ENCODE measurements around the gene SIDT1.

Gene SIDT1

GRCh38 chr3:113601240-113601639 is 68.9 kb downstream of the SIDT1 start:
- Histone ChIP-seq H3K36me3 (ENCODE audit: insufficient read depth, low read depth, low read length) (no peaks in the 10 kb centered on the region), H3K4me1 (ENCODE audit: insufficient read depth, low read length) (peaks cover 5% of the 10 kb centered on the region; the same call in 1 of the 2 replicates), H3K4me3 (ENCODE audit: low read length) (no peak overlapping the region), H3K27ac (ENCODE audit: low read length) (no peak overlapping the region), H3K9me3 (ENCODE audit: insufficient read depth, low read depth, low read length) (no peaks in the 10 kb centered on the region), H3K27me3 (ENCODE audit: insufficient read depth, low read length) (no peaks in the 10 kb centered on the region), H3K9ac (ENCODE audit: low read depth, low read length) (no peak overlapping the region)

DNA sequence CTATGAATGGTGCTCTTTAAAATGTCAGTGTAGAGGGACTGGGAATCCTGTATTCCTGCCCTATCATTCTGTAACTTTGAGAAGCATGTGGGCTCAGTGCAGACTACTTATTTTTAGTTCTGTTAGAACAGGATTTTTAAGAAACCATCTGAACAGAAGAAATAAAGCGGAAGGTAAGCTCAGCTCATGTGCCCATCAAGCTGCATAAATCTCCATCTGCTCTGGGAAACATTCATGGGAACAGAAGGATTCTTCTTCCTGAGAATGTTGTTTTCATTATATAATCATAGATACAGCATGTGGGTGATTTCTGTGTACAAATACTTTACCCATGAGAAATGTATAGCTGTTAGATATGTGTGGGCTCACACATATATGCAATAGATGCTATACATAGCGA is 69.9 kb downstream of the SIDT1 start:
- no peaks in the 10 kb centered on the region for H3K9me3 ChIP-seq (ENCODE audit: insufficient read depth, low read depth, low read length)
- no peak overlapping the region for H3K27ac ChIP-seq (ENCODE audit: low read length)
- H3K4me3 ChIP-seq (ENCODE audit: low read length), result no peak overlapping the region
- no peaks in the 10 kb centered on the region for H3K36me3 ChIP-seq (ENCODE audit: insufficient read depth, low read depth, low read length)
- H3K27me3 ChIP-seq (ENCODE audit: insufficient read depth, low read length), result no peaks in the 10 kb centered on the region
- H3K4me1 ChIP-seq (ENCODE audit: insufficient read depth, low read length), result peaks cover 15% of the 10 kb centered on the region; the same call in 1 of the 2 replicates
- no peak overlapping the region for H3K9ac ChIP-seq (ENCODE audit: low read depth, low read length)

DNA sequence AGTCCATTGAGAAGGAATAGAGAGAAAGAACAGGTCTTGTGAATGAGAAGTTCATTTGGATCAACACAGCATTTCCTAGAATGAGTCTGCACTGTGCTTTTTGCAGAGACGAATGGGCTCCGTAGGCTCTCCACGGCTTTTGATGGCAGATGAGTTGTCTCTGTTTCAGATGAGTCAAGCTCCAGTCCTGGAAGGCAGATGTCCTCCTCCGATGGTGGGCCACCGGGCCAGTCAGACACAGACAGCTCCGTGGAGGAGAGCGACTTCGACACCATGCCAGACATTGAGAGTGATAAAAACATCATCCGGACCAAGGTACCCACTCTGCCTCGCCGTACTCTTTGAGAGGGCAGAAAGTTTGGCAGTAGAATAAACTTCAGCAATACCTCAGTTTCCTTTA is 70.5 kb downstream of the SIDT1 start:
- no peak overlapping the region for H3K4me3 ChIP-seq (ENCODE audit: low read length)
- no peak overlapping the region for H3K27ac ChIP-seq (ENCODE audit: low read length)
- H3K4me1 ChIP-seq (ENCODE audit: insufficient read depth, low read length), result peaks cover 18% of the 10 kb centered on the region; the same call in 1 of the 2 replicates
- H3K36me3 ChIP-seq (ENCODE audit: insufficient read depth, low read depth, low read length), result no peaks in the 10 kb centered on the region
- H3K9ac ChIP-seq (ENCODE audit: low read depth, low read length), result no peak overlapping the region
- no peaks in the 10 kb centered on the region for H3K27me3 ChIP-seq (ENCODE audit: insufficient read depth, low read length)
- H3K9me3 ChIP-seq (ENCODE audit: insufficient read depth, low read depth, low read length), result no peaks in the 10 kb centered on the region

GRCh38 chr3:113606539-113607218 is 74.3 kb downstream of the SIDT1 start:
- no peak overlapping the region for H3K4me3 ChIP-seq (ENCODE audit: low read length)
- H3K27me3 ChIP-seq (ENCODE audit: insufficient read depth, low read length), result no peaks in the 10 kb centered on the region
- no peak overlapping the region for H3K9ac ChIP-seq (ENCODE audit: low read depth, low read length)
- no peaks in the 10 kb centered on the region for H3K36me3 ChIP-seq (ENCODE audit: insufficient read depth, low read depth, low read length)
- no peaks in the 10 kb centered on the region for H3K9me3 ChIP-seq (ENCODE audit: insufficient read depth, low read depth, low read length)
- no peak overlapping the region for H3K27ac ChIP-seq (ENCODE audit: low read length)
- peaks cover 18% of the 10 kb centered on the region; the same call in 1 of the 2 replicates for H3K4me1 ChIP-seq (ENCODE audit: insufficient read depth, low read length)

GRCh38 chr3:113607219-113607596 is 74.9 kb downstream of the SIDT1 start:
- Histone ChIP-seq H3K27ac (ENCODE audit: low read length) (no peak overlapping the region), H3K4me1 (ENCODE audit: insufficient read depth, low read length) (peaks cover 18% of the 10 kb centered on the region; the same call in 1 of the 2 replicates), H3K4me3 (ENCODE audit: low read length) (no peak overlapping the region), H3K27me3 (ENCODE audit: insufficient read depth, low read length) (no peaks in the 10 kb centered on the region), H3K36me3 (ENCODE audit: insufficient read depth, low read depth, low read length) (no peaks in the 10 kb centered on the region), H3K9me3 (ENCODE audit: insufficient read depth, low read depth, low read length) (no peaks in the 10 kb centered on the region), H3K9ac (ENCODE audit: low read depth, low read length) (no peak overlapping the region)

DNA sequence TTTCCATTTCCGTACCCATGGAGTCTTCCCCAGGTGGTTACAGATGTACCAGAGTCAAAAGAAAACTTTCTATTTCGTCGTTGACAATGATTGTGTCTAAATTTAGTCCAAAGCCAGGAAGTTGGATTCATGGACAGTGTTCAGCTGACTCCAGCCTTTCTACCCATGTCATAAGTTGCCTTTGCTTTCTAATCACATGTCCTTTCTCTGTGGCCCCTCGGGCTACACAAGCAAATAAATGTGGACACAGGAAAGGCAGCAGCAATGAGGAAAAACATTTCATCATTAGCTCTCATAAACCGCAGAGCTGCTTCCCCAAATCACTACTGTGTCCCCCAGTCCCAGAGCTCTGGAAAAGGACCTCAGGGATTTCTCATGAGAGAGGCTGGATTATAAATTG is 82.0 kb downstream of the SIDT1 start:
- Histone ChIP-seq H3K9me3 (ENCODE audit: insufficient read depth, low read depth, low read length) (no peaks in the 10 kb centered on the region), H3K36me3 (ENCODE audit: insufficient read depth, low read depth, low read length) (no peaks in the 10 kb centered on the region), H3K4me3 (ENCODE audit: low read length) (no peak overlapping the region), H3K27me3 (ENCODE audit: insufficient read depth, low read length) (no peaks in the 10 kb centered on the region), H3K9ac (ENCODE audit: low read depth, low read length) (no peak overlapping the region), H3K27ac (ENCODE audit: low read length) (no peak overlapping the region), H3K4me1 (ENCODE audit: insufficient read depth, low read length) (no peaks in the 10 kb centered on the region)

DNA sequence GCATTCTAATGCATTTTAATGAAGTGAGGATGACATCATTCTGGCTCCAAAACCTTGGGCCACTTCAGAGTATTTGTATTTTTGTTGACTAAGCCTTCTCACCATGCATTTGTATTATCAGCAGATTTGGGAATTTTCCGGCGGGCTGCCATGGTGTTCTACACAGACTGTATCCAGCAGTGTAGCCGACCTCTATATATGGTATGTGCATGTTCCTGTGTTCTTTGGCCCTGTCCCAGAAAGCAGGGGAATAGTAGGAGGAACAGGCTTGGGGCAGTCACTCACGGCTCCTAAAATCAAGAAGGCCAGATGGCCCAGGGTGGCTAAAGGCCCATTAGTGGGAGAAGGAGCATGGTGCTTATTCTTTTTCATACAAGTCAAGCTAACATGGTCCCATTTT is 83.6 kb downstream of the SIDT1 start:
- Histone ChIP-seq H3K9me3 (ENCODE audit: insufficient read depth, low read depth, low read length) (no peaks in the 10 kb centered on the region), H3K9ac (ENCODE audit: low read depth, low read length) (no peak overlapping the region), H3K27ac (ENCODE audit: low read length) (no peak overlapping the region), H3K27me3 (ENCODE audit: insufficient read depth, low read length) (no peaks in the 10 kb centered on the region), H3K36me3 (ENCODE audit: insufficient read depth, low read depth, low read length) (no peaks in the 10 kb centered on the region), H3K4me1 (ENCODE audit: insufficient read depth, low read length) (no peaks in the 10 kb centered on the region), H3K4me3 (ENCODE audit: low read length) (no peak overlapping the region)

DNA sequence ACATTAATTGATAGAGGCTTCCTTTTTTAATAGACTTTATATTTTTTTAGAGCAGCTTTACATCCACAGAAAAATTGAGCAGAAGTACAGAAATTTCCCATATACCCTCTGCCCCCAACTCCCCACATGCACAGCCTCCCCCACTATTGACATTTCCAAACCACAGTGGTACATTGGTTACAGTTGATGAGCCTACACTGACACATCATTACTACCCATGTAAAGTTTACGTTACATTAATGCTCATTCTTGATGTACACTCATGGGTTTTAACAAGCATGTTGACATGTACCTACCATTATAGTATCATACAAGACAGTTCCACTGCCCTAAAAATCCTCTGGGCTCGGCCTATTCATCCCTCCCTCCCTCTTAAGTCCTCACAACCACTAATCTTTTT is 85.4 kb downstream of the SIDT1 start:
- Histone ChIP-seq H3K36me3 (ENCODE audit: insufficient read depth, low read depth, low read length) (no peaks in the 10 kb centered on the region), H3K4me1 (ENCODE audit: insufficient read depth, low read length) (no peaks in the 10 kb centered on the region), H3K9ac (ENCODE audit: low read depth, low read length) (no peak overlapping the region), H3K9me3 (ENCODE audit: insufficient read depth, low read depth, low read length) (no peaks in the 10 kb centered on the region), H3K27ac (ENCODE audit: low read length) (no peak overlapping the region), H3K27me3 (ENCODE audit: insufficient read depth, low read length) (no peaks in the 10 kb centered on the region), H3K4me3 (ENCODE audit: low read length) (no peak overlapping the region)

DNA sequence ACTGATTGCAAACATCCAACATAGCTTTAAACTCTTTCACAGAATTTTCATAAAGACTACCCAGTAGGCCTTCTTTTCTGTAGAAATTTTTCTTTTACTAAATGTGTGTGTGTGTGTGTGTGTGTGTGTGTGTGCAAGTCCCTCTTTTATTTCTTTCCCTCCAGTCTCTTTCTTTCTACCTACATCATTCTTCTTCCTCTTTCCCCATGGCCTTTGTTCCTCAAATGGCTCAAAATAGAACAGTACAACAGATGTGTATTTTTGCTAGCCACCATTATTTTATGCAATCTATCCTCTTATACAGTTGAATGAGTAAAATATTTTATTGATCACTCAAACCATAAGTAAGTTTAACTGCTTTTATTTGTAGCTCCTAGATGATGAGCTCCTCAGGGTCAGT is 87.7 kb downstream of the SIDT1 start:
- H3K27ac ChIP-seq (ENCODE audit: low read length), result no peak overlapping the region
- H3K4me3 ChIP-seq (ENCODE audit: low read length), result no peak overlapping the region
- H3K4me1 ChIP-seq (ENCODE audit: insufficient read depth, low read length), result no peaks in the 10 kb centered on the region
- no peaks in the 10 kb centered on the region for H3K36me3 ChIP-seq (ENCODE audit: insufficient read depth, low read depth, low read length)
- no peak overlapping the region for H3K9ac ChIP-seq (ENCODE audit: low read depth, low read length)
- H3K9me3 ChIP-seq (ENCODE audit: insufficient read depth, low read depth, low read length), result no peaks in the 10 kb centered on the region
- H3K27me3 ChIP-seq (ENCODE audit: insufficient read depth, low read length), result peaks cover 16% of the 10 kb centered on the region

- Histone ChIP-seq H3K9me3 (ENCODE audit: insufficient read depth, low read depth, low read length) (no peaks in the 10 kb centered on the region), H3K4me1 (ENCODE audit: insufficient read depth, low read length) (no peaks in the 10 kb centered on the region), H3K4me3 (ENCODE audit: low read length) (no peak overlapping the region; the same call in 1 of the 2 replicates), H3K9ac (ENCODE audit: low read depth, low read length) (no peak overlapping the region), H3K36me3 (ENCODE audit: insufficient read depth, low read depth, low read length) (no peaks in the 10 kb centered on the region), H3K27ac (ENCODE audit: low read length) (no peak overlapping the region), H3K27me3 (ENCODE audit: insufficient read depth, low read length) (peaks cover 16% of the 10 kb centered on the region)
Observed at GRCh38 chr3:113623324-113623723, 91.0 kb downstream of the SIDT1 start.

GRCh38 chr3:113623811-113624210 is 91.5 kb downstream of the SIDT1 start:
- Histone ChIP-seq H3K9ac (ENCODE audit: low read depth, low read length) (no peak overlapping the region), H3K36me3 (ENCODE audit: insufficient read depth, low read depth, low read length) (no peaks in the 10 kb centered on the region), H3K9me3 (ENCODE audit: insufficient read depth, low read depth, low read length) (no peaks in the 10 kb centered on the region), H3K4me1 (ENCODE audit: insufficient read depth, low read length) (no peaks in the 10 kb centered on the region), H3K27me3 (ENCODE audit: insufficient read depth, low read length) (peaks cover 16% of the 10 kb centered on the region), H3K27ac (ENCODE audit: low read length) (no peak overlapping the region), H3K4me3 (ENCODE audit: low read length) (no peak overlapping the region; the same call in 1 of the 2 replicates)

GRCh38 chr3:113625834-113626233 is 93.5 kb downstream of the SIDT1 start:
- no peak overlapping the region for H3K4me3 ChIP-seq (ENCODE audit: low read length)
- no peak overlapping the region for H3K27ac ChIP-seq (ENCODE audit: low read length)
- no peaks in the 10 kb centered on the region for H3K36me3 ChIP-seq (ENCODE audit: insufficient read depth, low read depth, low read length)
- no peak overlapping the region for H3K9ac ChIP-seq (ENCODE audit: low read depth, low read length)
- no peaks in the 10 kb centered on the region for H3K9me3 ChIP-seq (ENCODE audit: insufficient read depth, low read depth, low read length)
- peaks cover 16% of the 10 kb centered on the region for H3K27me3 ChIP-seq (ENCODE audit: insufficient read depth, low read length)
- H3K4me1 ChIP-seq (ENCODE audit: insufficient read depth, low read length), result no peaks in the 10 kb centered on the region
